ENCODE results near the gene MRPL44.
"Not testable (repeated sequence)": the region's sequence is repeated elsewhere in the genome, so short reads cannot be mapped to it uniquely, and the experiment has no call there.

The MRPL44 gene

GRCh38 chr2:223936862-223937326, 20.4 kb upstream of the MRPL44 start:
- Histone ChIP-seq H3K4me3 (ENCODE audit: low read depth, low read length, poor library complexity, severe bottlenecking) (no peak overlapping the region), H3K27me3 (ENCODE audit: insufficient read depth, low read length) (no peaks in the 10 kb centered on the region), H3K9me3 (ENCODE audit: low read length) (no peaks in the 10 kb centered on the region), H3K9ac (ENCODE audit: low read length) (no peak overlapping the region), H3K4me2 (ENCODE audit: low read length) (no peak overlapping the region), H3K27ac (ENCODE audit: low read depth, low read length, poor library complexity, severe bottlenecking) (no peak overlapping the region), H3K9me2 (ENCODE audit: low read depth, low read length) (no peaks in the 10 kb centered on the region), H3K36me3 (ENCODE audit: insufficient read depth, low read length) (no peaks in the 10 kb centered on the region), H2AFZ (ENCODE audit: low read length) (no peak overlapping the region), H3K4me1 (ENCODE audit: insufficient read depth, low read length, severe bottlenecking) (no peaks in the 10 kb centered on the region), H3K79me2 (ENCODE audit: insufficient read depth, low read length) (no peaks in the 10 kb centered on the region), H4K20me1 (ENCODE audit: insufficient read depth, low read length) (no peaks in the 10 kb centered on the region), H3F3A (ENCODE audit: insufficient read depth, low read length) (no peaks in the 10 kb centered on the region)
- TF ChIP-seq EZH2 (IDR thresholded peaks at IDR 0.05; ENCODE audit: borderline replicate concordance, low read length) (no peak), CTCF (IDR thresholded peaks at IDR 0.05; ENCODE audit: low read length) (no peak)

DNA sequence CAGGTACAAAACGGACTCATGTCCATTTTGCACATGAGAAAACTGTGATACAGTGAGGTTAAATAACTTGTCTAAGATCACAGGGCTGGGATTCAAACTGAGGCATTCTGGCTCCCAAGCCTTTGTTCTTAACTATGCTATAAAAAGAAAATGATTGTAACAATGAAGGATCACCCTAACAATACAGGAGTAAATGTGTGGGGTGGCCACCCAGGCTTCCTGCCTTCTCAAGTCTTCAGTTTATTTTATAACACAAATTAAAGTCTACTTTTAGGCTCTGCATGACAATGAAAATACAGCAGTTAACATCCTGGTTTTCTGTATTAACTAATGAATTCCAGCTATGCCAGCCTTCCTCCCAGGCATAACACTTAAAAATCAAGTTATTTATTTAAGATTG, 19.7 kb upstream of the MRPL44 start:
- H3K9me2 ChIP-seq (ENCODE audit: low read depth, low read length), result no peaks in the 10 kb centered on the region
- no peaks in the 10 kb centered on the region for H3F3A ChIP-seq (ENCODE audit: insufficient read depth, low read length)
- H2AFZ ChIP-seq (ENCODE audit: low read length), result no peak overlapping the region
- no peak for TF ChIP-seq EZH2 (IDR thresholded peaks at IDR 0.05; ENCODE audit: borderline replicate concordance, low read length)
- no peak for TF ChIP-seq CTCF (IDR thresholded peaks at IDR 0.05; ENCODE audit: low read length)
- no peak overlapping the region for H3K27ac ChIP-seq (ENCODE audit: low read depth, low read length, poor library complexity, severe bottlenecking)
- no peaks in the 10 kb centered on the region for H3K27me3 ChIP-seq (ENCODE audit: insufficient read depth, low read length)
- H3K36me3 ChIP-seq (ENCODE audit: insufficient read depth, low read length), result no peaks in the 10 kb centered on the region
- no peak overlapping the region for H3K4me3 ChIP-seq (ENCODE audit: low read depth, low read length, poor library complexity, severe bottlenecking)
- no peaks in the 10 kb centered on the region for H3K9me3 ChIP-seq (ENCODE audit: low read length)
- no peak overlapping the region for H3K4me2 ChIP-seq (ENCODE audit: low read length)
- no peaks in the 10 kb centered on the region for H3K4me1 ChIP-seq (ENCODE audit: insufficient read depth, low read length, severe bottlenecking)
- no peaks in the 10 kb centered on the region for H4K20me1 ChIP-seq (ENCODE audit: insufficient read depth, low read length)
- H3K79me2 ChIP-seq (ENCODE audit: insufficient read depth, low read length), result no peaks in the 10 kb centered on the region
- no peak overlapping the region for H3K9ac ChIP-seq (ENCODE audit: low read length)

GRCh38 chr2:223939438-223939837, 17.8 kb upstream of the MRPL44 start:
- not testable (repeated sequence) for H3K79me2 ChIP-seq (ENCODE audit: insufficient read depth, low read length); H3K9ac ChIP-seq (ENCODE audit: low read length); H3K27me3 ChIP-seq (ENCODE audit: insufficient read depth, low read length); H3K36me3 ChIP-seq (ENCODE audit: insufficient read depth, low read length); H3K4me3 ChIP-seq (ENCODE audit: low read depth, low read length, poor library complexity, severe bottlenecking); H3K27ac ChIP-seq (ENCODE audit: low read depth, low read length, poor library complexity, severe bottlenecking); H3K9me2 ChIP-seq (ENCODE audit: low read depth, low read length); H3K4me2 ChIP-seq (ENCODE audit: low read length); H3K9me3 ChIP-seq (ENCODE audit: low read length); H2AFZ ChIP-seq (ENCODE audit: low read length); H4K20me1 ChIP-seq (ENCODE audit: insufficient read depth, low read length); H3F3A ChIP-seq (ENCODE audit: insufficient read depth, low read length); H3K4me1 ChIP-seq (ENCODE audit: insufficient read depth, low read length, severe bottlenecking)

DNA sequence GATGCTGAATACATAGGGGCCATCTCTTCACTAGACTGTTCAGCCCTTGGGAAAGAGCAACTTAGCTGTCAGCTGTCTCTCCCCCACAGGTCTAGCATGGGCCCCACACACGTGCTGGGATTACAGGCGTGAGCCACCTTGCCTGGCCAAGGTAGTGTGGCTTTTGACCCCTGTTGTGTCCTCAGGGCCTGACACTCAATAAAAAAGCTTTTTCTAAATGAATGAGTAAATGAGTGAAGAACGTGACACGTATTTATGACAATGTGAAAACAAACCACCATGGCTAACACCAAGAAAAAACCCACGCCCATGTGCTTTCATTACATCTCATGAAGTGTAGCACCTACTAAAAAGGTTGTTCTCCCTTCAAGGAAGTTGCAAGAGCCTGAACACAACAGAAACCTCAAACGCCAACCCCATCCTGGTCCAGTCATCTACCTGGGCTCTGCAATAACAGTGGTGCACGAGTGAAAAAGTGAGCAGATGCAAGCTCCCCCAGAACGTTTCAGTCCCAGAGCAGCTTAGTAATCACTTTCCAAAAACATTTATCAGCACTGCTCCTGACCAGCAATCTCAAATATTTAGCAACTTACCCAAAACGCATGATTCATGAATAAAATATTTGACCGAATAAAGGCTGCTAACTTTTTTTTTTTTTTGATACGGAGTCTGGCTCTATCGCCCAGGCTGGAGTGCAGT, 15.5 kb upstream of the MRPL44 start:
- H3K4me1 ChIP-seq (ENCODE audit: insufficient read depth, low read length, severe bottlenecking), result peaks cover 16% of the 10 kb centered on the region

More for the DNA sequence above, 15.5 kb upstream of the MRPL44 start:
- Histone ChIP-seq H3K27ac (ENCODE audit: low read depth, low read length, poor library complexity, severe bottlenecking) (no peak overlapping the region), H3K36me3 (ENCODE audit: insufficient read depth, low read length) (no peaks in the 10 kb centered on the region), H4K20me1 (ENCODE audit: insufficient read depth, low read length) (no peaks in the 10 kb centered on the region), H3K9me3 (ENCODE audit: low read length) (no peaks in the 10 kb centered on the region), H3K27me3 (ENCODE audit: insufficient read depth, low read length) (no peaks in the 10 kb centered on the region), H3K4me3 (ENCODE audit: low read depth, low read length, poor library complexity, severe bottlenecking) (no peak overlapping the region), H3F3A (ENCODE audit: insufficient read depth, low read length) (no peaks in the 10 kb centered on the region), H3K79me2 (ENCODE audit: insufficient read depth, low read length) (no peaks in the 10 kb centered on the region), H2AFZ (ENCODE audit: low read length) (no peak overlapping the region), H3K4me2 (ENCODE audit: low read length) (no peak overlapping the region), H3K9ac (ENCODE audit: low read length) (no peak overlapping the region), H3K9me2 (ENCODE audit: low read depth, low read length) (no peaks in the 10 kb centered on the region)
- no peak for TF ChIP-seq CTCF (IDR thresholded peaks at IDR 0.05; ENCODE audit: low read length)
- TF ChIP-seq EZH2 (IDR thresholded peaks at IDR 0.05; ENCODE audit: borderline replicate concordance, low read length), result no peak

All from OCI-LY1 (cell line).